Fibroblast of the aortic adventitia (primary cell): ENCODE results near the gene ITPKC. TPM values are rescaled to one million over a fixed set of nuclear protein-coding genes. Genes with fewer than 3 reads are reported as not detected.

Experiments
- DNase-seq: peaks from one replicate; pipeline ENCODE4 v3.0.0-alpha.2; 2010; ENCODE audit warnings: low read depth
- H3K4me3 ChIP-seq: 2 replicates; pipeline ENCODE4 v1.5.1; 2011; ENCODE audit warnings: low read depth, mild to moderate bottlenecking, control low read depth, low read length, moderate library complexity
- total RNA-seq: library from RNA; depleted of rRNA; stranded (reverse); fragments of >200 nt; gene quantifications from 2 replicates; pipeline ENCODE4 v1.2.3, GENCODE V29; 2012; ENCODE audit warnings: low replicate concordance
- TF ChIP-seq, protein P1 (sequence below): IDR thresholded peaks from 2 replicates; pipeline ENCODE4 v1.5.1; 2011; ENCODE audit warnings: mild to moderate bottlenecking, low read length, control low read depth, inconsistent platforms; ENCODE audit not compliant: insufficient read depth

The ITPKC gene
- total RNA-seq, 1 donor, result 12.7 TPM

DNA sequence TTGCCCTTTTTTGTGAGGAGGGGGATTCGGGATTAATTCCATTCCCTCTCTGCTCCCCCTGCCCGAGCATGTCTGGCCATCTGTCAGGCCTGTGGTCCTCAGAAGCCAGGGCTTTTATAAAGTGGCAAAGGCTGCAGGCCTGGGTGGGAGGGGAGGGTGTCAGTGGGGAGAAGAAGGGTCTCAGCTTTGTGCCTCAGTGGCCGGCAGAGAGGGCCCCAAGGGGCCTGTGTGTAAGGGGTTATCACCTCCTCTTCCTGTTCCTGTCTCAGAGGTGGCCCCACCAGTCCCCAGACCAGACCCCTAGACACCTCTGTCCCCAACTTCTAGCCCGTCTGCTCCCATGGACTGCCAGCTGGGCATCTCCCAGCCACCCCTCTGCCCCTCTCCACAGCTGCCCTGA lies 23.0 kb upstream of the ITPKC start:
- TF ChIP-seq, protein P1, sequence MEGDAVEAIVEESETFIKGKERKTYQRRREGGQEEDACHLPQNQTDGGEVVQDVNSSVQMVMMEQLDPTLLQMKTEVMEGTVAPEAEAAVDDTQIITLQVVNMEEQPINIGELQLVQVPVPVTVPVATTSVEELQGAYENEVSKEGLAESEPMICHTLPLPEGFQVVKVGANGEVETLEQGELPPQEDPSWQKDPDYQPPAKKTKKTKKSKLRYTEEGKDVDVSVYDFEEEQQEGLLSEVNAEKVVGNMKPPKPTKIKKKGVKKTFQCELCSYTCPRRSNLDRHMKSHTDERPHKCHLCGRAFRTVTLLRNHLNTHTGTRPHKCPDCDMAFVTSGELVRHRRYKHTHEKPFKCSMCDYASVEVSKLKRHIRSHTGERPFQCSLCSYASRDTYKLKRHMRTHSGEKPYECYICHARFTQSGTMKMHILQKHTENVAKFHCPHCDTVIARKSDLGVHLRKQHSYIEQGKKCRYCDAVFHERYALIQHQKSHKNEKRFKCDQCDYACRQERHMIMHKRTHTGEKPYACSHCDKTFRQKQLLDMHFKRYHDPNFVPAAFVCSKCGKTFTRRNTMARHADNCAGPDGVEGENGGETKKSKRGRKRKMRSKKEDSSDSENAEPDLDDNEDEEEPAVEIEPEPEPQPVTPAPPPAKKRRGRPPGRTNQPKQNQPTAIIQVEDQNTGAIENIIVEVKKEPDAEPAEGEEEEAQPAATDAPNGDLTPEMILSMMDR, result no peak

DNA sequence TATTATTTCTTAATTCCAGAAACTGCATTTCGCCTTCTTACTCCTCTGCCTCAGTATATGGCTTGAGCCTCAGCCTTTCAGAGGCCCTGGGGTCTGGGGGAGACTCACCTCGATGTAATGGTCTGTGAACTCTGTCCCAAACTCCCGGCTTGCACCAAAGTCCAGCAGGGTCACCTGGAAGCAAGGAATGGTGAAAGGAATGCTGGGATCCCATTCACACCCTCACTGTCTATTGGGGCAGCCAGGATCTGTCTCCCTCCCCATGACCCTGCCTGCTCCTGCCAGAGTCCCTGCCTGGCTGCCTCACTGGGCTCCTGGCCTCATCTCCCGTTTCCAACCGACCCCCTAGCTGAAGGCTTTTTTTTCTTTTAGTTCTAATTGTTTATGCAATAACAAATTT lies 21.0 kb upstream of the ITPKC start:
- TF ChIP-seq, protein P1, result no peak
- DNase-seq, result no peak

More for the DNA sequence above, 23.0 kb upstream of the ITPKC start:
- no peak overlapping the region for H3K4me3 ChIP-seq
- no peak for DNase-seq

DNA sequence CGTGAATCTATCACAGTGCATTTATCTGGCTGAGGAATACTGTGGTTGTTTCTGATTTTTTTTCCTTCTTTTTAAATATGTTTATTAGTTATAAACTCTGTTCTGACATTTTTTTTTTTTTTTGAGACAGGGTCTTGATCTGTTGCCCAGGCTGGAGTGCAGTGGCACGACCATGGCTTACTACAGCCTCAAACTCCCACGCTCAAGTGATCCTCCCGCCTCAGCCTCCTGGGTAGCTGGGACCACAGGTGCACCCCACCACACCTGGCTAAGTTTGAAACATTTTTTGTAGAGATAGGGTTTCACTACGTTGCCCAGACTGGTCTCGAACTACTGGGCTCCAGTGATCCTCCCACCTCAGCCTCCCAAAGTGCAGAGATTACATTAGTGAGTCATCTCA lies 19.9 kb upstream of the ITPKC start:
- no peak overlapping the region for H3K4me3 ChIP-seq
- TF ChIP-seq, protein P1, result no peak
- DNase-seq, result no peak

More for the DNA sequence above, 21.0 kb upstream of the ITPKC start:
- H3K4me3 ChIP-seq, result no peak overlapping the region

DNA sequence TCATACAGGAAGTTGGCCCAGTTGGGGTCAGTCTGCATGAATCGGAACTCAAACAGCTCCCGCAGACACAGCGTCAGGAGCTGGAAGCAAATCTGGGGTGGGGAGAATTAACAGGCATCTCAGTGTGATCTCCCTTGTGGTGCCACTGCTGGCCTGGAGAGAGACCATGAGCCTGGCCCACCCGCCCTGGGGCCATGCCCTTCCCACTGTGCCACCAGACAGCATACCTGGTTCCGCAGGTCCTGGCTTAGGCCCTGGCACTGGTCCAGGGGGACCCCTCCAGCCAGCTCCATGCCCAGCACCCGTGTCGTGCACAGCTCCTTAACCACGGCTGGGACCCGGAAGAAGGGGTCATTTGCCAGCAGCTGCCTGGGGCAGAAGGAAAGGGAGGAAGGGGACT lies 16.8 kb upstream of the ITPKC start:
- no peak overlapping the region for H3K4me3 ChIP-seq
- DNase-seq, result no peak
- TF ChIP-seq, protein P1, result no peak

DNA sequence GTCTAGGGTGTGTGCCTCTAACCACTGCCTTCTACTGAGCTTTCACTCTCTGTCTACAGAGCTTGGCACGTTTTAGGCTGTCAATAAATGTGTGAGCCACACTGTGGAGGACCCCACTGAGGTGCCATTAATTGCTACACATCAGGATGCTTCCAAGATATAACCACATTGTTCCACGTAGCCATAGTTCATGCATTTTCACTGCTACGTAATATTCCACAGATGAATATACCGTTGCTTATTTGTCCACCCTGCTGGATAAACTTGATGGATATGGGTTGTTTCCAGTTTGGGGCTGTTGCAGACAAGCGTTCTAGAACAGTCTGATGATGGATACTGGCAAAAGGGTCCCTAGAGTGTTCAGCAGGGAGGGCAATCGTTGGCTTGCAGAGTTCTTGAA lies 15.2 kb upstream of the ITPKC start:
- no peak for DNase-seq
- TF ChIP-seq, protein P1, result no peak
- H3K4me3 ChIP-seq, result no peak overlapping the region

DNA sequence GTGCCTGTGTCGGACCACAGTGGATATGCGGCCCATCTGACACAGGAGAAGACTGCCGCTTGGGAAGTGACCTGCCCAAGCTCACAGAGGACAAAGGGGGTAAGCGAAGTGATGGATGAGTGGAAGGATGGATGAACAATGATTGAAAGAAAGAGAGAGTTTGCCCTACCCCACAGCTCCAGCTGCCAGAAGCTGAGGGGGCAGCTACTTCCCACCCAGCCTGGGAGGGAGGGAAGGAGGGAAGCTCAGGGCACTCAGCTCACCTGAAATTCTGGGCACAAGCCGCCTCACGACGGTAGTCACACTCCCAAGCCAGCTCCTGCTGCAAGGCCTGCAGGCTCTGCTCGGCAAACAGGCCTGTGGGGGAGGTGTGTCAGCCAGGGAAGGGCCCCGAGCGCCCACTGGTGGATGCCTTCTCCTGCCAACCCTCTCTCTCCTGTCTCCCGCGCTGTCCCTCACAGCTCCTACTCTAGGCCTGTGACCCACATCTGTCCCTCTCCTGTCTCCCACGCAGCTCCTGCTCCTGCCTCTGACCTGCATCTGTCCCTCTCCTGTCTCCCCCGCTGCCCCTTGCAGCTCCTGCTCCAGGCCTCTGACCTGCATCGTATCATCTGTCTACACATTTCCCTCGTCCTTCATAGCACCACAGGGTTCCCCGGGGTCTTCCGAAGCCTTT lies 14.4 kb upstream of the ITPKC start:
- TF ChIP-seq, protein P1, result peak; percentile 62
- H3K4me3 ChIP-seq, result no peak overlapping the region
- peak; percentile 36 for DNase-seq
